ENCODE data around the gene HNRNPC.
"Not testable (repeated sequence)": the region's sequence is repeated elsewhere in the genome, so short reads cannot be mapped to it uniquely, and the experiment has no call there.

The HNRNPC gene

GRCh38 chr14:21272661-21273060, 3.4 kb upstream of the HNRNPC start:
- in situ Hi-C loops (cut with MboI; ENCODE audit: low sequenced_read_pairs), result not testable (repeated sequence)

DNA sequence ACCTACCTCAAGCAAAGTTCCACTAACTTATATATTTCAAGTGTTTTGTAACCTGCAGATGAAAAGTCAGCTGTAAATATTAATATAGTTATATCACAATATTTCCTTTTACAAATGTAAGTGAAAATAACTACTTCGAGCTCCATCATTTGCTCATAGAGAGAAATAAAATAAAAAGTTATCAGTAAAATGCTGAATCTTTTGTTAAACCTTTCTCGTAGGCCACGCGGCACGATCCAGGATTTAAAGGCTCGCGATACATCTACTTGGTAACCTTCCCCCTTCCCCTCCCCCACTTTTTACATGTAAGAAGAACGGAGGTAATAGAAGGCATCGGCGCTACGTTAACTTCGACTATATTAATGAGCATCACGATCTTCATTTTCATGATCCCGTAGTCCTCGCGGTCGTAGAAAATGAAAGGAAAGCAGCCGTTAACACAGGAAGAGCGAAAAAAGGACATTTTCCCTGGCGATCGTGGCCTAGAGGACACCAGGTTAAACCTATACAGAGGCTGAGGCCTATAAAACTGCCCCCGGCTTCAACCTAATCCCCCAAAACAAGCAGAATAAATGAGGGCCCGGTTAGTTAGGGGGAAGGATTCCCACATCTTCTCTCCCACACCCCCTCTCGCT, 508 bp downstream of the HNRNPC start:
- in situ Hi-C loops (cut with MboI; ENCODE audit: low sequenced_read_pairs), result no loop called here

- in situ Hi-C loops (cut with MboI; ENCODE audit: low sequenced_read_pairs), result no loop called here
Measured at GRCh38 chr14:21267886-21268616, 1.2 kb downstream of the HNRNPC start.

DNA sequence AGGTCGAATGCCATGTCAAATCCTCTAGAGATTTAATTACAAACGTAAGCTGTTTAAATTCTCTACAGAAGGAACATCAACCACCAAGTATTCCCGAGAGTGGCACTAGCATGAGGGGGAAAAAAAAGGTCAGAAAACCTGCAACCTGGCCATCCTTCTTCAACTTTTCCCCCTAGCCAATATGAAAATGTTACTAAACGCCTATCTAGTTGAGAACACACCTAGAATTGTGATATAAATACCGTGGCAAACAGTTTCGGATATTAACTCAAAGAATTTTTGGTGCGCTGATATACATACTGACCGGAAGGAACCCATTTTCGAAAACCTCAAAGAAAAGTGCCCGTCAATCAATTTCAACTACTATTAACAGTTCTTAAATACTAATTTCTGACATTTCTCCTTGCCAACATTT, 1.8 kb downstream of the HNRNPC start:
- in situ Hi-C loops (cut with MboI; ENCODE audit: low sequenced_read_pairs), result no loop called here

DNA sequence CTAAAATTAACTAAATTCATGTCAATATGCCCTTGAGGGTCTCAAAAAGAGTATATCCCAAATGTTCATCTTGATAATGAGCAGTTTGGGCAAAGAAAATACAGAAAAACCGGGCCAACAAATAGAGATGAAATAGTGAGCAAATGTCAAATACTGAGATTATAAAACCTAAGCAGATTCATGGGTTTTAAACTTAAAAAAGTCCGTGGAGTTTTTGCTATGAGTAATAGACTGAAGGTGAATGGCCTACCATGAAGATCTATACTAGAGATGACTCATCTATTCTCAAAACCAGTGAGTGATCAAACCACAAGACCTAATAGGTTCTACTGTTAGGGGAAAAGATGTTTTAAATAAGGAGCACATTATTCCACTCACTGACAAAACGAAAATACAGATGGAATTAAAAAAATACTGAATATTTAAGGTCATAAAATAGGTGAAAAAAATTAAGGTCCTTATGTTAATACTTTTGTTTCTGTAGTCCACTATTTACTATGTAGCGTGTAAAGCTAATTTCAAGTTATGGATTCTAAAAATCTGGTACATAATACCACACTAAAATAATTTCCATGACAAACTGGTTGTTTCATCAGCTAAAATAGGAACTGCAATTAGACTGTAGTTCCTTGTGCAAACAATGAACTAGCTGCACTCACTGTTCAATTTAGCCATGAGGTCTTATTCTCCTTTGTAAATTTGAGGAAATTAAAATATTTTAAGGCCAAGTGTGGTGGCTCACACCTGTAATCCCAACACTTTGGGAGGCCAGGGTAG, 5.0 kb downstream of the HNRNPC start:
- in situ Hi-C loops (cut with MboI; ENCODE audit: low sequenced_read_pairs), result no loop called here

DNA sequence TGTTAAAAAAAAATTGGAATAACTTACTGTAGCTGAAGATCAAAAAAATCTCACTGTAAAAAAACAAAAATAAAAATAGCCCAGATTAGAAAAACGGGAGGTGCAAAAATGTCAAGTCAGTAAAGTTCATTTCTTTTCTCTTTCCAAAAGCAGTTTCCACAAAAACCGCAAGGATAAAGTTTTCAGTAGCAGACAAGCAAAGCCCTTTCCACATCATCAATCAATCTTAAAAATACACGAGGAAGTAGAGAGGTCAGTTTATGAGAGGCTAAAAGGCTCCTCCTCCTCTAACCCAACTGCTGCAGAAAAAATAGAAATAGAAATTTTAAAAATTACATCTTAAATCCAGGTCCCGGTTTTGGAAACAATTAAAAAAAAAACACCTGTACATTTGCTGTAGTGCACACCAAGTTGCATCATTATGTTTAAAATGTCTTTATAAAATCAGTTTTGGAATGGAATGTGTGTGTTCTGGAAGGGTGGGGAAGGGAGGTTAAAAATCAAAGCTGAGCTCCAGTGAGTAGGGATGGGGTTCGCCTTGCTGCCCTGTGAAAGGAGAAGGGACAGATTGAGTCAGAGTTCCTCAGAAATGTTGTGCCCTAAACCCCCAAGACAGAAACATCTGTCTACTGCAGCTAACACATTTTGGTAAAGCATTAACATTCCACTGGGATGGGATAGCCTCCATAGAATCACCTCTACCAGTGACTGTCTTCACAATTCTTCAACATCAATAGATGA, 5.8 kb downstream of the HNRNPC start:
- in situ Hi-C loops (cut with MboI; ENCODE audit: low sequenced_read_pairs), result no loop called here

- in situ Hi-C loops (cut with MboI; ENCODE audit: low sequenced_read_pairs), result no loop called here
Measured at GRCh38 chr14:21262410-21262809, 6.8 kb downstream of the HNRNPC start.

GRCh38 chr14:21261824-21262223, 7.4 kb downstream of the HNRNPC start:
- in situ Hi-C loops (cut with MboI; ENCODE audit: low sequenced_read_pairs), result no loop called here

- in situ Hi-C loops (cut with MboI; ENCODE audit: low sequenced_read_pairs), result no loop called here
Measured at GRCh38 chr14:21258889-21259787, 10.1 kb downstream of the HNRNPC start.

- in situ Hi-C loops (cut with MboI; ENCODE audit: low sequenced_read_pairs), result no loop called here
Measured at GRCh38 chr14:21258005-21258888, 11.0 kb downstream of the HNRNPC start.

- in situ Hi-C loops (cut with MboI; ENCODE audit: low sequenced_read_pairs), result no loop called here
Measured at GRCh38 chr14:21257394-21257909, 11.8 kb downstream of the HNRNPC start.

DNA sequence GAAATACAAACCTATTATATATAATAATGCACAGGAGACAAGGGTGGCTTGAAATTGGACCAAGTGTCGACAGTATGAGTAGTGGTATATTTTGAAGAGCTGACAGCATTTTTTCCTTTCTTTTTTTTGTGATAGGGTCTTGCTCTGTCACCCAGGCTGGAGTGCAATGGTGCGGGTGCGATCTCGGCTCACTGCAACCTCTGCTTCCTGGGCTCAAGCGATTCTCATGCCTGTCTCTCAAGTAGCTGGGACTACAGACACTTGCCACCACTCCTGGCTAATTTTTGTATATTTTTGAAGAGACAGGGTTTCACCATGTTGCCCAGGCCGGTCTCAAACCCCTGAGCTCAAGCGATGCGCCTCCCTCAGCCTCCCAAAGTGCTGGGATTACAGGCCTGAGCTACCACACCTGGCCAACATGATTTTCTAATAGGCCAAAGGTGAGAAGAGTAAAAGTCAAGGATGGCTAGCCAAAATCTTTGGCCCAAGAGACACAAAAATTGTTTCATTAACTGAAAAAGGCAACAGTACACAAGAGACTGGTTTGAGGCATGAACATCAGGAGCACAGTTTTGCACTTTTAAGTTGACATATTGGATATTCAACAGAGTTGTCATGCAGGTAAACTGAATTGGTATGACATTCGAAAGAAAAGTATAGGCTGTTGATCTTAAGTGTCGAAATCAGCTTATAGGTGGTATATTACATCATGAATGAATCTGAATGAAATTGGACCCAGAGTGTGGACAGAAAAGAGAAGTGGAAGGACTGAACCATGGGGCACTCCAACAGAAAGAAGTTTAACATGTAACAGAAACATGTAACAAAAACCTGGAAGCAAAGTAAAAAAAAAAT, 12.5 kb downstream of the HNRNPC start:
- in situ Hi-C loops (cut with MboI; ENCODE audit: low sequenced_read_pairs), result no loop called here

DNA sequence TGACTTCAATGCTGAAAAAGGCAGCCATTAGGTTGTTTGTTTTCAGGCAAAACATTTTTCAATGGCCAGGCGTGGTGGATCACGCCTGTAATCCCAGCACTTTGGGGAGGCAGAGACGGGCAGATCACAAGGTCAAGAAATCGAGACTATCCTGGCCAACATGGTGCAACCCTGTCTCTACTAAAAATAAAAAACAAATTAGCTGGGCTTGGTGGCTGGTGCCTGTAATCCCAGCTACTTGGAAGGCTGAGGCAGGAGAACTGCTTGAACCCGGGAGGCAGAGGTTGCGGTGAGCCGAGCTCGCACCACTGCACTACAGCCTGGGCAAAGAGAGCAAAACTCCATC, 13.2 kb downstream of the HNRNPC start:
- in situ Hi-C loops (cut with MboI; ENCODE audit: low sequenced_read_pairs), result not testable (repeated sequence)

DNA sequence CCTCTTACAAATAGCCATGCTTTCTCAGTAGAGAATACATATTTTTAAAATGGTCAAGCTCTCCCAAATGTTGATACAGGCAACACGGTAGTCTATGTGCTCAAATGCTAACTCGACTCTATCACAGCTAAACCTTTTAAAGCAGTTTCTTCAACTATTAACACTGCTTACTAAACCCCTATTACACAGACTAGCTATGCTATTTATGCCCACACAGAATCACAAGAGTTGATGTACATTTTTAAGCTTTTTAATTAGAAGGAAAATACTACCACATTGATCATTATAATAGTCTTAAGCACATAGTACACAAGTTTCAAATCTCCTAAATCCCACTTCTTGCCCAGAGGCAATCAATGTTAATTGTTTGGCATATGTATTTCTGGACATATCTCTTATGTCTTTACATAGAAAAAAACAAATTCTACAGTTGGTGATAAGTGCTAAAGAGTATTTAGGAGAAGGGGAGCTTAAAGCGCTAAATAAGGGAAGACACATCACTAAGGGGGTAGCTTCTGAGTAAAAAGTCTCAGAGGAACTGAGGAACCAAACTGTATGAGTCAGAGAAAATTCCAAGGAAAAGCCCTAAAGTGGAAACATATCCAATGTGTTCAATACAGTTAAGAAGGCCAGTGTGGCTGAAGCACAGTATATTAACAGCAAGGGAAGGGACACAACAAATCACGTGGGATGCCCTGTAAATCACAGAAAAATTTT, 13.7 kb downstream of the HNRNPC start:
- in situ Hi-C loops (cut with MboI; ENCODE audit: low sequenced_read_pairs), result no loop called here

DNA sequence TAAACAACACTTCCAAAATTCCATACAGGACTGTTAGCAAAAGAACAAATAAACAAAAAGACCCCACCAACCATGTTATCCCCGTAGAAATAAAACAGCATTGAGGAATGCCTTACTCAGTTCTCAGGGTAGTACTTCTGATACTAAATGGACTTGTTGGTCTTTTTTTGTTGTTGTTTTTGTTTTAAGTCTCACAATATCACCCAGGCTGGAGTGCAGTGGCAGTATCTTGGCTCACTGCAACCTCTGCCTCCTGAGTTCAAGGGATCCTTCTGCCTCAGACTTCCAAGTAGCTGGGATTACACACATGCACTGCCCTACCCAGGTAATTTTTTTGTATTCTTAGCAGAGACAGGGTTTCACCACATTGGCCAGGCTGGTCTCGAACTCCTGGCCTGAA, 17.1 kb downstream of the HNRNPC start:
- in situ Hi-C loops (cut with MboI; ENCODE audit: low sequenced_read_pairs), result no loop called here

DNA sequence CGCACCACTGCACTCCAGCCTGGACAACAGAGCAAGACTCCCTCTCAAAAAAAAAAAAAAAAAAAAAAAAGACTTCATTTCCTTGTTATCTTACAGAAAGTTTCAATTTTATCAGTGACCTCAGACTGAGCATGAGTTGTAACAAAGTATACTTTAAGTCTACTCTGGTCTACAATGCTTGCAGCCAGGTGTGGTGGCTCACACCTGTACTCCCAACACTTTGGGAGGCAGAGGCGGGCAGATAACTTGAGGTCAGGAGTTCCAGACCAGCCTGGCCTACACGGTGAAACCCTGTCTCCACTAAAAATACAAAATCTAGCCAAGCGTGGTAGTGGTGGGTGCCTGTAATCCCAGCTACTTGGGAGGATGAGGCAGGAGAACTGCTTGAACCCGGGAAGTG, 18.0 kb downstream of the HNRNPC start:
- in situ Hi-C loops (cut with MboI; ENCODE audit: low sequenced_read_pairs), result no loop called here

DNA sequence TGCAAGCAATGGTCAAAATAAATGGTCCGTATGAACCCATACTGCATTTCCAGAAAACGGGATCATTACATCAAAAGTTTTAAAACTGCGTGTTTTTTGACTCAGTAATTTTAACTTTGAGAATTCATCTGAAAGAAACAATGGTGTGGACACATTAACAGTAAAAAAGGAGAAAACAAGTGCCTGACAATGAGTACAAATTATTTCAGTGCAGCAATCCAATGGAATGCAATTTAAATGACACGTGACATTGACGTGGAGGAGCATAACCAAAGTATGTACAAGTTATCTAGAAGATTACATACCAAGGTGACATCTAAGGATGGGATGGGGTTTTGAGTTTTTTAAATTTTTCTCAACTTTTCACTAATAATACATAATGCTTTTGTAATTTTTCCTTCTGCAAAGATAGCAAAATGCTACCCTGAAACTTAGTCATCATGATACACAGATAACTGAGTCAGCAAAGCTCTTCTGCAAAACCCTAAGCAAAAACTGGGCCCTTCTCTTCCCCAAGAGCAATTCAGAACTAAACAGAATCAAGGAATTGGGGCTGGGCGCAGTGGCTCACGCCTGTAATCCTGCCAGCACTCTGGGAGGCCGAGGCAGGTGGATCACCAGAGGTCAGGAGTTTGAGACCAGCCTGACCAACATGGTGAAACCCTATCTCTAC, 20.4 kb downstream of the HNRNPC start:
- in situ Hi-C loops (cut with MboI; ENCODE audit: low sequenced_read_pairs), result no loop called here
